ENCODE results near the gene TBX19. TPM values are rescaled to one million over a fixed set of nuclear protein-coding genes. Genes with fewer than 3 reads are reported as not detected.

TBX19 gene
- polyA plus RNA-seq, 4 donors, result 0.67 to 1.9 (median 1.0) TPM

GRCh38 chr1:168246506-168246905, 34.2 kb upstream of the TBX19 start:
- H3K9me3 ChIP-seq (ENCODE audit: control insufficient read depth in 2 of 2, insufficient read depth in 1 of 2, low read depth in 1 of 2, low read length in 1 of 2), result no peaks in the 10 kb centered on the region
- DNase-seq (no peak), FAIRE-seq (no peak)
- WGBS, 3 donors, result 85 to 95% (median 91%) methylated on average over 5 of the region's 5 CpGs
- H3K27me3 ChIP-seq (ENCODE audit: control insufficient read depth in 3 of 3, insufficient read depth in 3 of 3, low read length in 3 of 3), result no peaks in the 10 kb centered on the region
- H3K27ac ChIP-seq (ENCODE audit: low read depth in 1 of 3, low read length in 2 of 3), result no peak overlapping the region
- no peaks in the 10 kb centered on the region for H3K4me1 ChIP-seq (ENCODE audit: control insufficient read depth in 3 of 3, insufficient read depth in 2 of 3, low read depth in 1 of 3, low read length in 2 of 3)
- peaks cover 9 to 39% (median 9%) of the 10 kb centered on the region in 3 donors for H3K36me3 ChIP-seq (ENCODE audit: control insufficient read depth in 3 of 3, insufficient read depth in 2 of 3, low read depth in 1 of 3, low read length in 3 of 3)
- no peak overlapping the region for H3K4me3 ChIP-seq (ENCODE audit: low read depth in 1 of 3, low read length in 3 of 3)

GRCh38 chr1:168252204-168252733, 28.4 kb upstream of the TBX19 start:
- no peak overlapping the region for H3K4me3 ChIP-seq (ENCODE audit: low read depth in 1 of 3, low read length in 3 of 3)
- H3K27me3 ChIP-seq (ENCODE audit: control insufficient read depth in 3 of 3, insufficient read depth in 3 of 3, low read length in 3 of 3), result no peaks in the 10 kb centered on the region
- 78 to 88% (median 79%) methylated on average over 3 of the region's 3 CpGs for WGBS, 3 donors
- H3K27ac ChIP-seq (ENCODE audit: low read depth in 1 of 3, low read length in 2 of 3), result no peak overlapping the region
- H3K4me1 ChIP-seq (ENCODE audit: control insufficient read depth in 3 of 3, insufficient read depth in 2 of 3, low read depth in 1 of 3, low read length in 2 of 3), result no peaks in the 10 kb centered on the region
- peaks cover 0 to 12% of the 10 kb centered on the region in 2 donors for H3K9me3 ChIP-seq (ENCODE audit: control insufficient read depth in 2 of 2, insufficient read depth in 1 of 2, low read depth in 1 of 2, low read length in 1 of 2)
- peaks cover 6 to 28% (median 7%) of the 10 kb centered on the region in 3 donors for H3K36me3 ChIP-seq (ENCODE audit: control insufficient read depth in 3 of 3, insufficient read depth in 2 of 3, low read depth in 1 of 3, low read length in 3 of 3)
- FAIRE-seq, result no peak
- no peak for DNase-seq

- FAIRE-seq (no peak), DNase-seq (no peak)
- 96 to 98% (median 98%) methylated on average over 2 of the region's 2 CpGs for WGBS, 3 donors
- H3K27ac ChIP-seq (ENCODE audit: low read depth in 1 of 3, low read length in 2 of 3), result no peak overlapping the region
- no peaks in the 10 kb centered on the region for H3K27me3 ChIP-seq (ENCODE audit: control insufficient read depth in 3 of 3, insufficient read depth in 3 of 3, low read length in 3 of 3)
- H3K36me3 ChIP-seq (ENCODE audit: control insufficient read depth in 3 of 3, insufficient read depth in 2 of 3, low read depth in 1 of 3, low read length in 3 of 3), result peaks cover 2 to 14% (median 7%) of the 10 kb centered on the region in 3 donors
- H3K4me1 ChIP-seq (ENCODE audit: control insufficient read depth in 3 of 3, insufficient read depth in 2 of 3, low read depth in 1 of 3, low read length in 2 of 3), result no peaks in the 10 kb centered on the region
- peaks cover 0 to 12% of the 10 kb centered on the region in 2 donors for H3K9me3 ChIP-seq (ENCODE audit: control insufficient read depth in 2 of 2, insufficient read depth in 1 of 2, low read depth in 1 of 2, low read length in 1 of 2)
- no peak overlapping the region for H3K4me3 ChIP-seq (ENCODE audit: low read depth in 1 of 3, low read length in 3 of 3)
Measured at GRCh38 chr1:168256164-168256563, 24.5 kb upstream of the TBX19 start.

- Histone ChIP-seq H3K4me1 (ENCODE audit: control insufficient read depth in 3 of 3, insufficient read depth in 2 of 3, low read depth in 1 of 3, low read length in 2 of 3) (no peaks in the 10 kb centered on the region), H3K27me3 (ENCODE audit: control insufficient read depth in 3 of 3, insufficient read depth in 3 of 3, low read length in 3 of 3) (no peaks in the 10 kb centered on the region), H3K9me3 (ENCODE audit: control insufficient read depth in 2 of 2, insufficient read depth in 1 of 2, low read depth in 1 of 2, low read length in 1 of 2) (peaks cover 0 to 12% of the 10 kb centered on the region in 2 donors), H3K4me3 (ENCODE audit: low read depth in 1 of 3, low read length in 3 of 3) (no peak overlapping the region), H3K27ac (ENCODE audit: low read depth in 1 of 3, low read length in 2 of 3) (no peak overlapping the region), H3K36me3 (ENCODE audit: control insufficient read depth in 3 of 3, insufficient read depth in 2 of 3, low read depth in 1 of 3, low read length in 3 of 3) (peaks cover 0 to 14% (median 6%) of the 10 kb centered on the region in 3 donors)
- FAIRE-seq (no peak), DNase-seq (no peak)
- WGBS, 3 donors, result 66 to 74% (median 68%) methylated on average over 2 of the region's 2 CpGs
Measured at GRCh38 chr1:168257397-168257796, 23.3 kb upstream of the TBX19 start.

- Histone ChIP-seq H3K27me3 (ENCODE audit: control insufficient read depth in 3 of 3, insufficient read depth in 3 of 3, low read length in 3 of 3) (no peaks in the 10 kb centered on the region), H3K4me3 (ENCODE audit: low read depth in 1 of 3, low read length in 3 of 3) (no peak overlapping the region), H3K4me1 (ENCODE audit: control insufficient read depth in 3 of 3, insufficient read depth in 2 of 3, low read depth in 1 of 3, low read length in 2 of 3) (no peaks in the 10 kb centered on the region), H3K36me3 (ENCODE audit: control insufficient read depth in 3 of 3, insufficient read depth in 2 of 3, low read depth in 1 of 3, low read length in 3 of 3) (peaks cover 0 to 17% (median 6%) of the 10 kb centered on the region in 3 donors), H3K27ac (ENCODE audit: low read depth in 1 of 3, low read length in 2 of 3) (no peak overlapping the region), H3K9me3 (ENCODE audit: control insufficient read depth in 2 of 2, insufficient read depth in 1 of 2, low read depth in 1 of 2, low read length in 1 of 2) (peaks cover 0 to 17% of the 10 kb centered on the region in 2 donors)
- WGBS, 3 donors, result 91 to 98% (median 97%) methylated on average over 1 of the region's 1 CpG
- no peak for FAIRE-seq
- no peak for DNase-seq
Measured at GRCh38 chr1:168259567-168259966, 21.1 kb upstream of the TBX19 start.

GRCh38 chr1:168260393-168260792, 20.3 kb upstream of the TBX19 start:
- DNase-seq (no peak), FAIRE-seq (no peak)
- no peak overlapping the region for H3K27ac ChIP-seq (ENCODE audit: low read depth in 1 of 3, low read length in 2 of 3)
- 87 to 92% (median 91%) methylated on average over 3 of the region's 3 CpGs for WGBS, 3 donors
- no peaks in the 10 kb centered on the region for H3K4me1 ChIP-seq (ENCODE audit: control insufficient read depth in 3 of 3, insufficient read depth in 2 of 3, low read depth in 1 of 3, low read length in 2 of 3)
- H3K4me3 ChIP-seq (ENCODE audit: low read depth in 1 of 3, low read length in 3 of 3), result no peak overlapping the region
- H3K36me3 ChIP-seq (ENCODE audit: control insufficient read depth in 3 of 3, insufficient read depth in 2 of 3, low read depth in 1 of 3, low read length in 3 of 3), result peaks cover 0 to 22% (median 6%) of the 10 kb centered on the region in 3 donors
- peaks cover 0 to 19% of the 10 kb centered on the region in 2 donors for H3K9me3 ChIP-seq (ENCODE audit: control insufficient read depth in 2 of 2, insufficient read depth in 1 of 2, low read depth in 1 of 2, low read length in 1 of 2)
- H3K27me3 ChIP-seq (ENCODE audit: control insufficient read depth in 3 of 3, insufficient read depth in 3 of 3, low read length in 3 of 3), result no peaks in the 10 kb centered on the region

GRCh38 chr1:168261390-168261789, 19.3 kb upstream of the TBX19 start:
- Histone ChIP-seq H3K4me1 (ENCODE audit: control insufficient read depth in 3 of 3, insufficient read depth in 2 of 3, low read depth in 1 of 3, low read length in 2 of 3) (no peaks in the 10 kb centered on the region), H3K27me3 (ENCODE audit: control insufficient read depth in 3 of 3, insufficient read depth in 3 of 3, low read length in 3 of 3) (no peaks in the 10 kb centered on the region), H3K4me3 (ENCODE audit: low read depth in 1 of 3, low read length in 3 of 3) (no peak overlapping the region), H3K9me3 (ENCODE audit: control insufficient read depth in 2 of 2, insufficient read depth in 1 of 2, low read depth in 1 of 2, low read length in 1 of 2) (peaks cover 0 to 13% of the 10 kb centered on the region in 2 donors), H3K36me3 (ENCODE audit: control insufficient read depth in 3 of 3, insufficient read depth in 2 of 3, low read depth in 1 of 3, low read length in 3 of 3) (peaks cover 0 to 20% (median 6%) of the 10 kb centered on the region in 3 donors), H3K27ac (ENCODE audit: low read depth in 1 of 3, low read length in 2 of 3) (no peak overlapping the region)
- FAIRE-seq (no peak), DNase-seq (no peak)
- 70 to 87% (median 87%) methylated on average over 2 of the region's 2 CpGs for whole genome bisulfite sequencing, 3 donors

- H3K4me1 ChIP-seq (ENCODE audit: control insufficient read depth in 3 of 3, insufficient read depth in 2 of 3, low read depth in 1 of 3, low read length in 2 of 3), result no peaks in the 10 kb centered on the region
- DNase-seq (no peak), FAIRE-seq (no peak)
- peaks cover 0 to 14% of the 10 kb centered on the region in 2 donors for H3K9me3 ChIP-seq (ENCODE audit: control insufficient read depth in 2 of 2, insufficient read depth in 1 of 2, low read depth in 1 of 2, low read length in 1 of 2)
- H3K27me3 ChIP-seq (ENCODE audit: control insufficient read depth in 3 of 3, insufficient read depth in 3 of 3, low read length in 3 of 3), result no peaks in the 10 kb centered on the region
- peaks cover 0 to 17% (median 3%) of the 10 kb centered on the region in 3 donors for H3K36me3 ChIP-seq (ENCODE audit: control insufficient read depth in 3 of 3, insufficient read depth in 2 of 3, low read depth in 1 of 3, low read length in 3 of 3)
- H3K27ac ChIP-seq (ENCODE audit: low read depth in 1 of 3, low read length in 2 of 3), result no peak overlapping the region
- 91 to 96% (median 95%) methylated on average over 4 of the region's 4 CpGs for WGBS, 3 donors
- H3K4me3 ChIP-seq (ENCODE audit: low read depth in 1 of 3, low read length in 3 of 3), result no peak overlapping the region
Measured at GRCh38 chr1:168263130-168263529, 17.5 kb upstream of the TBX19 start.

GRCh38 chr1:168264296-168264695, 16.4 kb upstream of the TBX19 start:
- H3K4me3 ChIP-seq (ENCODE audit: low read depth in 1 of 3, low read length in 3 of 3), result no peak overlapping the region
- no peaks in the 10 kb centered on the region for H3K4me1 ChIP-seq (ENCODE audit: control insufficient read depth in 3 of 3, insufficient read depth in 2 of 3, low read depth in 1 of 3, low read length in 2 of 3)
- WGBS, 3 donors, result 93 to 96% (median 93%) methylated on average over 7 of the region's 7 CpGs
- H3K27me3 ChIP-seq (ENCODE audit: control insufficient read depth in 3 of 3, insufficient read depth in 3 of 3, low read length in 3 of 3), result no peaks in the 10 kb centered on the region
- no peak for FAIRE-seq
- H3K9me3 ChIP-seq (ENCODE audit: control insufficient read depth in 2 of 2, insufficient read depth in 1 of 2, low read depth in 1 of 2, low read length in 1 of 2), result peaks cover 0 to 20% of the 10 kb centered on the region in 2 donors
- no peak overlapping the region for H3K27ac ChIP-seq (ENCODE audit: low read depth in 1 of 3, low read length in 2 of 3)
- DNase-seq, result no peak
- H3K36me3 ChIP-seq (ENCODE audit: control insufficient read depth in 3 of 3, insufficient read depth in 2 of 3, low read depth in 1 of 3, low read length in 3 of 3), result peaks cover 0 to 14% (median 2%) of the 10 kb centered on the region in 3 donors

Measured in small intestine (tissue), 7 donors.